ENCODE measurements around the gene SP2.

The SP2 gene

DNA sequence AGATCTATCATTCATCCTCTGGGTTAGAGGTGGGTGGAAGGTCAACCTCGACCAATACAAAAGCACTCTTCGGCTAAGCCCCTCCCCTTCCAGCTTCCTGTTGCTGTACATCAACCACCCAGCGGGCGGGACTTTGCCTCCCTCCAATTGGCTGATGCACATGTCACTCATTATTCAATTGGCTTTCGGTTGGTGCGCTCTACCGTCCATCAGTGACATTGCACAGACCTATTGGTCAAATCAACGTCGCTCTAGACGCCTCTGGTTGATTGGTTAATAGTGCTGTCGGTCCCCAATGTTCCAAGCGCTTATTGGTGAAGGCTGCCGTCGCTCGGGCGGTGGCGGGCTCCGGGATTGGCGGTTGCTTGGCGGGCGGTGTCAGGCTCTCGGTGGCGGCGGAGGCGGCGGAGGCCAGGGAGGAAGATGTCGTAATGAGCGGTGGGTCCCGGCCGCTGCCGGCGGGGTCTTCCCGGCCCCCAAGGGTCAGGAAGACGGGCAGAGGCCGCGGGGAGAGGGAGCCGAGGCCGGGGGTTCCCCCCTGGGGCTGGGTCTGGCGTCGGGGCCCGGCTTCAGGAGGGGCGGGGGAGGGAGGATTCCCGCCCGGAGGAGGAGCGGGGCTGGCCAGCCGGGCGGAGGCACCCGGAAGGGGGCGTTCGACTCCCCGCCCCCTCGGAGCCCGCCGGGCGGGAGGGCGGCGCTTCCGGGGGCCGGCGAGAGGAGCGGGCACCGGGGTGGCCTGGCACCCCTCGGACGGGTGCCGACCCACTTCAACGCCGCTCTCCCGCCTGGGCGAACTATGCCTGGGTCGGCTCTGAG lies at the start of gene SP2:
TSS of gene SP2 (plus strand) at position 381 of the 816 bp plus-strand sequence. CDS start at position 432, 51 bp downstream.
- peak; percentile 97 for DNase-seq (ENCODE audit: low read depth)

GRCh38 chr17:47846716-47847340 lies 49.2 kb upstream of the SP2 start:
- no peak for DNase-seq (ENCODE audit: low read depth)

- no peak for DNase-seq (ENCODE audit: low read depth)
Measured at GRCh38 chr17:47847341-47848197, 48.5 kb upstream of the SP2 start.

DNA sequence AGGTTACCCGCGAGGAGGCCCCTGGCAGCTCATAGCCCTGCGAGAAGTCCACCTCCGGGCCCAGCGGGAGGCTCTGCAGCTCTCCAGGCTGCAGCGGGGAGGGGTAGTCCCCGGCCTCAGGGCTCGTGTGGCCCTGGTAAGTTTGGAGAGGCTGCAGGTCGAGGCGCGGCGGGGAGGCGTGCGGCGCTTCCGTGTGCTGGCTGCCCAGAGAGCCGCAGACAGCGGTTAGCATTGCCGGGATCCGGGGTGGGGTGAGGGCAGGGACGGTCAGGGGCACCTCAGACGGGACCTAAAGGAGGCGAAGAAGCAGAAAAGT lies 47.9 kb upstream of the SP2 start:
- no peak for DNase-seq (ENCODE audit: low read depth)

DNA sequence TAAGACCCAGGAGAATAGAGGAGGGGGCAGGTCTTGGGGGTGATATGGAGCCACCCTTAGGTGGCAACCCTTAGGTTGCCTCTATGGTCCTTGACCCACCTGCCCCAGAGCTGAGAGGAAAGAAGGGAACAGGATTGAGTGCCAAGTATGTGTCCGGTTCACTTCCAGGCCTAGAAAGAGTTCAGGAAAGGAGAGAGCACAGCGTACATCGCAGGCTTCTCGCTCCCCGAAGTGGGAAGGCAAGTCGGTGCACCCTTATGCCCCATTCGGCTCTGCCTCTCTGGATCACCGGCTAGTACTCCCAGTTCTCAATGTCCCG lies 45.7 kb upstream of the SP2 start:
- DNase-seq (ENCODE audit: low read depth) = no peak

GRCh38 chr17:47850692-47851573 lies 45.1 kb upstream of the SP2 start, which contains the start of gene SP6:
TSS of gene SP6 (minus strand) at chr17:47851163. CDS start at chr17:47848429, 2,734 bp downstream.
- peak; percentile 59 for DNase-seq (ENCODE audit: low read depth)

GRCh38 chr17:47851764-47852112 lies 44.3 kb upstream of the SP2 start:
- DNase-seq (ENCODE audit: low read depth) = no peak

GRCh38 chr17:47852113-47852949 lies 43.7 kb upstream of the SP2 start:
- DNase-seq (ENCODE audit: low read depth) = no peak

- DNase-seq (ENCODE audit: low read depth) = no peak
Measured at GRCh38 chr17:47853616-47854015, 42.4 kb upstream of the SP2 start.

DNA sequence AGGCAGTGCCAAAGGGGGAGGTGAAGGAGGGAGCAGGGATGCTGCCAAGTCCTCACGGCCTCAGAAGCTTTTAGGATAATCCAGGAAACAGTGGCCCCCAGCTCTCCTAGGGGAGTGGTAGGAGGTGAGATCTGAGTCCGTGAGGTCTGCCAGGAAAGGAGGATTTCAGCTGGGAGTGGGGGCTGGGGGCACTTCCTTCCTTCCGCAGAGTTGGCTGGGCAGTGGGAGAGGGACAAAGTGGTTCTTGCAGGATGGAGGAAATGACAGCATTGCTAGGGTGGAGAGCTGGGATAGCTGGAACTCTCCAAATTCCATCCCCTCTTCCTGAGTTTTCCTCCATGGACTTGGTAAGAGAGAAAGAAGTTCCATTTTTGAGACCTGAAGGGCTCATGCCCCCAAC lies 40.3 kb upstream of the SP2 start:
- DNase-seq (ENCODE audit: low read depth) = no peak

GRCh38 chr17:47856830-47857229 lies 39.2 kb upstream of the SP2 start:
- no peak for DNase-seq (ENCODE audit: low read depth)

GRCh38 chr17:47857551-47858455 lies 38.2 kb upstream of the SP2 start:
- no peak for DNase-seq (ENCODE audit: low read depth)

GRCh38 chr17:47860386-47860785 lies 35.6 kb upstream of the SP2 start:
- no peak for DNase-seq (ENCODE audit: low read depth)

GRCh38 chr17:47862621-47863440 lies 33.2 kb upstream of the SP2 start:
- no peak for DNase-seq (ENCODE audit: low read depth)

GRCh38 chr17:47864791-47865216 lies 31.2 kb upstream of the SP2 start:
- DNase-seq (ENCODE audit: low read depth) = no peak

DNA sequence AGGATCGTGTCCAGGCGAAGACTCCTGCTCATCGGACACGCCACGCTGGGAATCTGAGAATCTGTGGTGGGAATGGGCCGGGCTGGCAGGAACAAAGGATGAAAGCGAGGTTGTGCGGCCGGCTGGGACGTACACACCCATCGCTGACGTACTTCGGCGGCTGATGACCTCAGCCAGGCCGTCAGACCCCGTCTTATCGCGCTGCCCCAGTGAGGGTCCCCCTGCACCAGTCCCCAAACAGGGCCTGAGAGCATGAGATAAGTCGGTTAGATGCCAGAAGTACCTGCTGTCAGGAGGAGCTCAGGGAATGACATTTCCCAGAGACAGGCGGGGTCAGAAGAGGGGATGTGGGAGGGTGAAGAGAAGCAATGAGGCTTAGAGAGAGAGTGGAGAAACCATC lies 29.1 kb upstream of the SP2 start:
- DNase-seq (ENCODE audit: low read depth) = no peak

DNA sequence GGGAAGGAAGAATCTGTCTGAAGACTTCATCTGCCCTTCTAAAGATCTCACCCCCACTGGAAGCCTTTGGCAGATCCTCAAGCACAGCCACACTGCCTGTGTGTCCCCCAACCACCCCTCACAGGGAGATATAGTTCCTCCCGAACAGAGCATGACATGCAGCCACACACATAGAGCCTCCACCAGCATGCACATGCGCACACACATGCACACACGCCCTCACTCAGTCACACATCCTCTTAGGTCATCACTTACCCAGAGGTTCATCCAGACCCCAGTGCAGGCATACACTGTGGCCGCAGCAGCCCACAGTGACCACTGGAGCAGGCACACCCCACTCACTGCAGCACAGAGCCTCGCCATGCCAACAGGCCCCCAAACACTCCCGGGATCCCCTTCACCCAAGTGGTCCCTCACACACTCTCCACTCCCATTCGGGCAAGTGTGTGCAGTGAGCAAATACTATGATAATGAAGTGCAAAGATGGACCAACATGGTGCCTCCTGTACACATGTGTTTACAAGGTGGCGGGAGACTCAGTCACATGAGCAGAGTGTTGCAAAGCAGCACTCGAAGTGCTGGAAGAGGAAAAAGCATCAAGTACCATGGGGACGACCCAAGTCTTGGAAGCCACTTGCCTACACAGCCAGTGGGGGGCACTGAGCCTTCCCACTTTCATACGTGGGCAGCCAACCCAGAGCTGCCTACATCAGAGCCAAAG lies 28.1 kb upstream of the SP2 start:
- DNase-seq (ENCODE audit: low read depth) = no peak

GRCh38 chr17:47869114-47869513 lies 26.9 kb upstream of the SP2 start:
- DNase-seq (ENCODE audit: low read depth) = no peak

Data from activated T-helper 9 cell treated with anti-CD3 and anti-CD28 coated beads, Interleukin-2, amount 50 U/mL, for 16 hours (primary cell).